ENCODE results near the gene STIMATE.

Gene STIMATE

GRCh38 chr3:52805270-52806039 lies 91.9 kb downstream of the STIMATE start:
- TF ChIP-seq SIN3A (IDR thresholded peaks at IDR 0.05; ENCODE audit: borderline replicate concordance, insufficient read depth, low read length) (no peak), REST (IDR thresholded peaks at IDR 0.05; ENCODE audit: insufficient read depth in 1 of 2, low read depth in 2 of 2, low read length in 2 of 2) (no peak), TAF1 (IDR thresholded peaks at IDR 0.05; ENCODE audit: borderline replicate concordance, insufficient read depth, low read length) (no peak), FOXP2 (optimal IDR thresholded peaks at IDR 0.05; ENCODE audit: borderline replicate concordance, extremely low read depth, extremely low read length, insufficient read depth) (no peak), POLR2AphosphoS5 (IDR thresholded peaks at IDR 0.05; ENCODE audit: low read depth, low read length) (no peak)

DNA sequence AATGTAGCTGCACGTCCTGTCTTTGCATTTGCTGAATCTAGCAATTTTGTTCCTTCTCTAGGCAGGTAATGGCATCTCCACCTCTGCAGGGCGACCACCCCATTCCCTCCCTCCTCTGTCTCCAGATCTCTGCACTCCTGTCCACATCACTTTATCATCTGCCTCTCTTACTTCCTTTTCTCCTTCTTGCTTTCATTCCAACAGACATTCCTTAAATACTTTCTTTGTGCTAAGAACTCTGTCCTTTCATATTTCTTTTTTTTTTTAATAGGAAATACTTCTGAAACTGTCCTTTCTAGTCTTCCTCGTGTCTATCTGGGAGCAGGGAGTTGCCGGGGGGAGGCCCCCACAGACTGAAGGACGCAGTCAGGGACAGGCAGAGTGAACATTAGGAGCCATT lies 95.5 kb downstream of the STIMATE start:
- TF ChIP-seq FOXP2 (optimal IDR thresholded peaks at IDR 0.05; ENCODE audit: borderline replicate concordance, extremely low read depth, extremely low read length, insufficient read depth) = no peak
- no peak for TF ChIP-seq REST (IDR thresholded peaks at IDR 0.05; ENCODE audit: insufficient read depth in 1 of 2, low read depth in 2 of 2, low read length in 2 of 2)

DNA sequence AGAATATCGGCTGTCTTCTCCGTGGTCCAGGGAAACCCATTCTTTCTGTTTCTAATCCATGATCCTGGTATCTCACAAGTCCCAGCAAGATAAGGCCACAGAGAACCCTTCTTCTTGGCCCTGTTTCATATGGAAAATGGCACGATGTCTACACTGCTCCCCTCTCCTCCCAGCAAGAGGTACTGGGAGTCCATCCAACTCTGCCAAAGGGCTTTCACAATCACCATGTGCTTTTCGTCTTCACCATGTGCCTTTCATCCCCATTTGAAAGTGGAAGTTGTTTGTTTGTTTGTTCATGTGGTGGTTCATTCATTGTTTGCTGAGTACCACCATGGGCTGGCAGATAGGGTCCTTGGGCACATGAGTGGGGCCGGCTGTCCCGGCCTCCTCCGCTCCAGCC lies 97.3 kb downstream of the STIMATE start:
- TF ChIP-seq TAF1 (IDR thresholded peaks at IDR 0.05; ENCODE audit: borderline replicate concordance, insufficient read depth, low read length) (no peak), POLR2AphosphoS5 (IDR thresholded peaks at IDR 0.05; ENCODE audit: low read depth, low read length) (no peak), FOXP2 (optimal IDR thresholded peaks at IDR 0.05; ENCODE audit: borderline replicate concordance, extremely low read depth, extremely low read length, insufficient read depth) (no peak), REST (IDR thresholded peaks at IDR 0.05; ENCODE audit: insufficient read depth in 1 of 2, low read depth in 2 of 2, low read length in 2 of 2) (no peak), SIN3A (IDR thresholded peaks at IDR 0.05; ENCODE audit: borderline replicate concordance, insufficient read depth, low read length) (no peak)

GRCh38 chr3:52798978-52799476 lies 98.3 kb downstream of the STIMATE start:
- TF ChIP-seq POLR2AphosphoS5 (IDR thresholded peaks at IDR 0.05; ENCODE audit: low read depth, low read length) (no peak), REST (IDR thresholded peaks at IDR 0.05; ENCODE audit: insufficient read depth in 1 of 2, low read depth in 2 of 2, low read length in 2 of 2) (no peak), FOXP2 (optimal IDR thresholded peaks at IDR 0.05; ENCODE audit: borderline replicate concordance, extremely low read depth, extremely low read length, insufficient read depth) (no peak), SIN3A (IDR thresholded peaks at IDR 0.05; ENCODE audit: borderline replicate concordance, insufficient read depth, low read length) (no peak), TAF1 (IDR thresholded peaks at IDR 0.05; ENCODE audit: borderline replicate concordance, insufficient read depth, low read length) (no peak)
